GM23248 (cell line): ENCODE data around the gene IMMT. TPM values are rescaled to one million over a fixed set of nuclear protein-coding genes. Genes with fewer than 3 reads are reported as not detected.

Source experiments
- DNase-seq: peaks from one replicate; pipeline ENCODE4 v3.0.0-alpha.2; 2015
- H2AFZ ChIP-seq: fragments of 200-600 bp; sonication (generic); 2 replicates; pipeline ENCODE4 v1.6.1; 2016; ENCODE audit warnings: antibody characterized with exemption
- H3F3A ChIP-seq: fragments of 200-600 bp; sonication (generic); 2 replicates; pipeline ENCODE4 v1.6.1; 2016; ENCODE audit warnings: mild to moderate bottlenecking, antibody characterized with exemption, mixed run types; ENCODE audit not compliant: insufficient read depth
- H3K27ac ChIP-seq: fragments of 200-600 bp; sonication (generic); 2 replicates; pipeline ENCODE4 v1.5.1; 2016; ENCODE audit warnings: mild to moderate bottlenecking
- H3K27me3 ChIP-seq: fragments of 200-600 bp; sonication (generic); replicated peaks from 2 replicates; pipeline ENCODE4 v1.6.1; 2016; ENCODE audit warnings: mild to moderate bottlenecking; ENCODE audit not compliant: insufficient read depth
- H3K36me3 ChIP-seq: fragments of 200-600 bp; sonication (generic); 2 replicates; pipeline ENCODE4 v1.6.1; 2016; ENCODE audit warnings: low read depth, mild to moderate bottlenecking
- H3K4me1 ChIP-seq: fragments of 200-600 bp; sonication (generic); 2 replicates; pipeline ENCODE4 v1.6.1; 2016; ENCODE audit warnings: mild to moderate bottlenecking; ENCODE audit not compliant: insufficient read depth
- H3K4me2 ChIP-seq: fragments of 200-600 bp; sonication (generic); one replicate; pipeline ENCODE4 v1.6.1; 2016; ENCODE audit warnings: mild to moderate bottlenecking; ENCODE audit not compliant: unreplicated experiment
- H3K4me3 ChIP-seq: fragments of 200-600 bp; sonication (generic); 2 replicates; pipeline ENCODE4 v1.5.1; 2016; ENCODE audit warnings: mild to moderate bottlenecking
- H3K79me2 ChIP-seq: fragments of 200-600 bp; sonication (generic); 2 replicates; pipeline ENCODE4 v1.6.1; 2016; ENCODE audit warnings: mild to moderate bottlenecking; ENCODE audit not compliant: insufficient read depth
- H3K9ac ChIP-seq: fragments of 200-600 bp; sonication (generic); 2 replicates; pipeline ENCODE4 v1.6.1; 2016; ENCODE audit warnings: mild to moderate bottlenecking
- H3K9me2 ChIP-seq: fragments of 200-600 bp; sonication (generic); 2 replicates; pipeline ENCODE4 v1.6.1; 2016; ENCODE audit warnings: mixed run types, mild to moderate bottlenecking, moderate library complexity; ENCODE audit not compliant: insufficient read depth
- H3K9me3 ChIP-seq: fragments of 200-600 bp; sonication (generic); one replicate; pipeline ENCODE4 v1.6.1; 2017; ENCODE audit warnings: low read depth
- H4K20me1 ChIP-seq: fragments of 200-600 bp; sonication (generic); 2 replicates; pipeline ENCODE4 v1.6.0; 2016; ENCODE audit not compliant: insufficient read depth
- EZH2 ChIP-seq: fragments of 200-600 bp; sonication (generic); IDR thresholded peaks from 2 replicates; pipeline ENCODE4 v1.6.1; 2018; ENCODE audit warnings: antibody characterized with exemption, mild to moderate bottlenecking; ENCODE audit not compliant: insufficient read depth, poor library complexity, severe bottlenecking
- EZH2phosphoT487 ChIP-seq: fragments of 200-600 bp; sonication (generic); IDR thresholded peaks from 2 replicates; pipeline ENCODE4 v1.6.1; 2018; ENCODE audit warnings: antibody characterized with exemption, moderate library complexity, mild to moderate bottlenecking, low read depth; ENCODE audit not compliant: insufficient read depth
- WGBS, 2 experiments: methylation state at CpG; one replicate each; pipeline ENCODE4 v1.1.6; 2015 to 2017; ENCODE audit warnings: low lambda C conversion rate in 2 of 2, low coverage in 1 of 2; ENCODE audit errors: missing lambda C conversion rate in 2 of 2; 5-methylcytosine and 5-hydroxymethylcytosine counted together
- in situ Hi-C: fragments of 300-500 bp; cut with MboI; formaldehyde crosslinking; loops from 2 replicates; pipeline ENCODE4 v1.15.0; 2020
- polyA plus RNA-seq: library from polyadenylated mRNA; unstranded; fragments of >200 nt; fragmentation: Nextera tagmentation; extraction: Ambion mirVana; gene quantifications from 2 replicates; pipeline ENCODE4 v1.2.1, GENCODE V29; 2016
- total RNA-seq: library from RNA; depleted of rRNA; stranded (reverse); fragments of >200 nt; shearing (Covaris generic); gene quantifications from 2 replicates; pipeline ENCODE4 v1.2.3, GENCODE V29; 2014

Gene IMMT
- total and polyA plus RNA-seq, 2 experiments from 2014 or later: 60.4 to 75.4 TPM

DNA sequence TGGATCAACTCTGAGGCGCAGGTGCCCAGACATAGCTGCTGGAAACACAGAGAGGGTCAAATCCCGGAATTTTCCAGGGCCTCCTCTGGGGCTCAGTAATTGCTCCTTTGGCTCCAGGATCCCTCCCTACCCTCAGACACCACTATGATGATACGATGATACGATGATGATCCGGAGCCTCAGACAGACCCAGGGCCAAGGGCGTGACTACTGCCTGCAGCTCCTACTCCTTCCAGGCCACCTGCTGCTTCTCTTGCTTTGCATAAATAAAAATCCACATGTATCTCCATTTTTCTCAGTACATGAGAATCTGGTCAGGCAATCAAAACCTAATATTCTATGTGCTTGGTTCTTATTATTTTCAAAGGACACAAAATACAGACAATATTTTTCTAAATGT lies 37.6 kb upstream of the IMMT start:
- no peak for TF ChIP-seq EZH2phosphoT487
- no peak for TF ChIP-seq EZH2
- Histone ChIP-seq H3K4me2 (no peak overlapping the region), H3K4me1 (no peaks in the 10 kb centered on the region), H2AFZ (no peak overlapping the region), H3F3A (no peaks in the 10 kb centered on the region), H3K36me3 (no peaks in the 10 kb centered on the region), H3K4me3 (no peak overlapping the region), H4K20me1 (no peaks in the 10 kb centered on the region), H3K79me2 (no peaks in the 10 kb centered on the region), H3K9me2 (no peaks in the 10 kb centered on the region), H3K27me3 (peaks cover 18% of the 10 kb centered on the region; the same call in 1 of the 2 replicates), H3K9ac (no peak overlapping the region), H3K27ac (no peak overlapping the region), H3K9me3 (no peaks in the 10 kb centered on the region)
- WGBS, 2 experiments: 79 to 83% methylated on average over 6 of the region's 6 CpGs
- no peak for DNase-seq
- in situ Hi-C loops: no loop called here

DNA sequence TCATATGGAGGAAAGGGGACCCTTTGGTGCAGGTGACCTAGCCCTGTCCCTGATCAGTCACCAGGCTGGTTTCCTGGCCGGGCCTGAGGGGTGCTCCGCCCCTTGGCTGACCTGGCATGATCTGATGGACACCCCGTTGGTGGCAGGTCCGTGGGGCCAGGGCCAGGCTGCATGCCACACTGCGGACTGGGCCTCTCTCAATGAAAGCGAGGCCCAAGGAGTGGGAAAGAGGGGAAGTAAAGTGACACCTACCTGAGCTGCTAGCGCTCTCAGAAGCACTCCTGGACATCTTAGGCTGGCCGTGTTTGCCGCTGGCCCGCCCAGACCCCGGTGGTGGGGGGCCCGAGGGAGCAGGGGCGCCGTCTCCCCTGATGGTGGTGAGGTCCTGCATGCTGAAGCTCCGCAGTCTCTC lies 37.1 kb upstream of the IMMT start:
- Histone ChIP-seq H3K9me3 (no peaks in the 10 kb centered on the region), H3K27me3 (peaks cover 12% of the 10 kb centered on the region; the same call in 1 of the 2 replicates), H3F3A (no peaks in the 10 kb centered on the region), H3K4me3 (no peak overlapping the region), H3K9ac (no peak overlapping the region), H3K4me2 (no peak overlapping the region), H2AFZ (no peak overlapping the region), H3K36me3 (no peaks in the 10 kb centered on the region), H3K79me2 (no peaks in the 10 kb centered on the region), H3K27ac (no peak overlapping the region), H4K20me1 (no peaks in the 10 kb centered on the region), H3K9me2 (no peaks in the 10 kb centered on the region), H3K4me1 (no peaks in the 10 kb centered on the region)
- TF ChIP-seq EZH2phosphoT487: no peak
- TF ChIP-seq EZH2: no peak
- in situ Hi-C loops: no loop called here
- 50 to 68% methylated on average over 9 to 15 of the region's 15 CpGs for WGBS, 2 experiments
- no peak for DNase-seq

DNA sequence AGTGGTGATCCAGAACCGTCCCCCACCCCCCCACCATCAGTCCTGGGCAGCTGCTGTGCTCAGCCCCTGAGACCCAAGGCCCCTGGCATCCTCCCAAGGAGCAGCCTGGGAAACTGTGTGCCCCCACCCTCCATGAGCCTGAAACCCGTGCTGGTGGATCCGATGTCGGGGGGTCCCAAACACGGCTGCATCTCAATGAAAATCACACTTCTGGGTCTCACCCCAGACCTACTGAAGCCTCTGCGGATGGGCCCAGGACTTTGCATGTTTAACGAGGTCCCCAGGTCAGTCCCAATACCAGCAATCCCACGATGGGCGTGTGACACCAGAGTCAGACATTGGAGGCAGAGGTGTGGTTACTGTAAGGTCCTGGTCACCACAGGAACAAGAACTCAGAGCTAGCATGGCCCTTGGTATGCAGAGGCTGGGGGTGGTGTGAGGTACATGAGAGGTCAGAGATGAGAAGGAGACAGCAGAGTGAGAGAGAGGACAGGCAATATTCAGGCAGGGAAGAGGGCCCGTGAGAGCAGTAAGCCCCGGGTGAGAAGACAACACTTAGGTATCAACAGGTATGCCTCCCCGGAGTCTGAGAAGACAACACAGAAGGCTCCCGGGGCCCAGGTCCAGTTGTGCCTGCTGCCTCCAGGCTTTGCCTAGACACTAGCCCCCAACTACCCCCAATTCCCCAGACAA lies 36.6 kb upstream of the IMMT start:
- H3K4me1 ChIP-seq: no peaks in the 10 kb centered on the region
- H3K36me3 ChIP-seq: no peaks in the 10 kb centered on the region
- no peak overlapping the region for H3K4me3 ChIP-seq
- 76 to 80% methylated on average over 11 to 13 of the region's 13 CpGs for WGBS, 2 experiments
- no peaks in the 10 kb centered on the region for H3K9me2 ChIP-seq
- no peaks in the 10 kb centered on the region for H3F3A ChIP-seq
- peaks cover 7% of the 10 kb centered on the region; the same call in 1 of the 2 replicates for H3K27me3 ChIP-seq
- in situ Hi-C loops: no loop called here
- H3K9ac ChIP-seq: no peak overlapping the region
- no peak overlapping the region for H2AFZ ChIP-seq
- no peak overlapping the region for H3K27ac ChIP-seq
- no peak for DNase-seq
- no peaks in the 10 kb centered on the region for H3K79me2 ChIP-seq
- TF ChIP-seq EZH2 (no peak), EZH2phosphoT487 (no peak)
- H3K4me2 ChIP-seq: no peak overlapping the region
- no peaks in the 10 kb centered on the region for H4K20me1 ChIP-seq
- H3K9me3 ChIP-seq: no peaks in the 10 kb centered on the region

DNA sequence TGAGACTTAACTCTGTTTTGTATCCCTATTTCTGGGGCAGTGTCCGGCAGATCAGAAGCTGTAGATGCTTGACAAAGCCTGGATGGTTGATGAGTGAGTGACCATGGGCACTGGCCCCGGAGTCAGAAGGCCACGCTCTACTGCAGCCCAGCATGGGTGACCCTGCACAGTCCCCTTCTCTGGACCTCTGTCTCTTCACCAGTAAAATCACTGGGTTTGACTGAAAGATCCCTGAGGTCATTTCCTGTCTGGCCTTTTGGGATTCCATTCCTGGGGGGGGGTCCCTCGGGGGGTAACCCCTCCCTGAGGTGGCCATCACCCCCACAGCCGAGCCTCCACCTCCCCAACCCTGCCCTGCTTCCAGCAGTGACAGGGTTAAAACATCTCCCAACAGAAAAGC lies 35.7 kb upstream of the IMMT start:
- H3K9me2 ChIP-seq: no peaks in the 10 kb centered on the region
- TF ChIP-seq EZH2 (no peak), EZH2phosphoT487 (no peak)
- H3F3A ChIP-seq: no peaks in the 10 kb centered on the region
- no peak overlapping the region for H2AFZ ChIP-seq
- in situ Hi-C loops: no loop called here
- no peak overlapping the region for H3K27ac ChIP-seq
- DNase-seq: no peak
- H3K4me3 ChIP-seq: no peak overlapping the region
- H3K4me2 ChIP-seq: no peak overlapping the region
- peaks cover 7% of the 10 kb centered on the region; the same call in 1 of the 2 replicates for H3K27me3 ChIP-seq
- no peaks in the 10 kb centered on the region for H3K36me3 ChIP-seq
- H3K4me1 ChIP-seq: no peaks in the 10 kb centered on the region
- WGBS, 2 experiments: 60 to 74% methylated on average over 4 to 5 of the region's 5 CpGs
- H3K9ac ChIP-seq: no peak overlapping the region
- H3K79me2 ChIP-seq: no peaks in the 10 kb centered on the region
- H4K20me1 ChIP-seq: no peaks in the 10 kb centered on the region
- no peaks in the 10 kb centered on the region for H3K9me3 ChIP-seq
